GM21576 (cell line): ENCODE results near the gene CDH8.
"Not testable (repeated sequence)": the region's sequence is repeated elsewhere in the genome, so short reads cannot be mapped to it uniquely, and the experiment has no call there.

ENCODE experiments used
- ATAC-seq: cut with Tn5 transposase; IDR thresholded peaks from one replicate; pipeline ENCODE4 v1.9.1; 2021; ENCODE audit warnings: mild to moderate bottlenecking, moderate library complexity; ENCODE audit not compliant: unreplicated experiment

The CDH8 gene

DNA sequence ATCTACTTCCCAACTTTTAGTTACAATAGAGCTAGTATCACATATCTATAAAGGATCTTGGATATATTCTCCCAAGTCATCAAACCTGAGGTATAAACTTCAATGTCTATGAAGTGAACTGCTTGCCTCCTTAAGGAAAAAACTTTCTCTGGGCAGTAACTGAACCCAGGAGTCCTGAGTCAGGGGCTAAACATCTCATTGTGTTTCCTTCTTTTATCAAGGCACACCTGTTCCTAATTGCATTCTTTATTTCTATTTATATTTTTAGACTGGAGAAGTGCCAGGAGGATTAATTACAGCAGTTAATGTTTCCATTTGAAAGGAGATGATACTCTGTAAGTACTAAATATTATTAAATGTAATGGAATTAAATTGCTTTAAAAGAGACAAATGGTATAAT lies 98.6 kb downstream of the CDH8 start:
- ATAC-seq = no peak

DNA sequence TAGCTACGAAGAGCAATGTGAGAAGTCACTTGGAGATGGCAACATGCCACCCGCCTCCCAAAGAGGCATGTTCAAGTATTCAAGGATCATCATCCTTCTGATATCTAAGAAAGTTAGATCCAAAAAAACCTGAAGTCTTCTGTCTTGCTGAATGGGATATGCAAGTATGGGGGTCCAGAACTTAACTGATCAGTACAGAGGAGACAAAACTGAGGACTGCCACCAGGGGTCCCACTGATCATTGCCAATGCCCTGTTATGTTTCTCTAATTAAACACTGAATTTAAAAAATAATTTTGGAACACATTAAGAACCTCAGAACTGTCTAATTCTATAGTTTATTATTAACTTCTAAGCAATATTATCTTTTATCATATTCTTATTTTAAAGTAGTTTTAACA lies 99.7 kb downstream of the CDH8 start:
- no peak for ATAC-seq

DNA sequence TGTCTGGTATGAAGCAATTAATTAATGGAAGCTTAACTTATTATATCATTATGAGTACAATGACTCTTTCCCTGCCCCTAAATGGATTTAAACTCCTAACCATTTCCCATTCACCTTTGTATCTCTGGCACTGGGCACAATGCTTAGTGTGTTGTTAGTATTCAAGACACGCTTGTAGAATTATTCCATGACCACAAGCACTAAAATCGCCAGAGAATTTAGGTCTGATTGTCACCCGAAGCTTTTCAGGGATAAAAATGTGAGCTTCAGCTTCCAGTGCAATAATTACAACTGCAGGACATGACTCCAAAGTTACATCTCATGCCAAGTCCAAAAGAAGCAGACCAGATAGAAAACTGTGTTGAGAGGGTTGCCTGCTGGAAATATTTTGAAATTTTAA lies 101.6 kb downstream of the CDH8 start:
- no peak for ATAC-seq

DNA sequence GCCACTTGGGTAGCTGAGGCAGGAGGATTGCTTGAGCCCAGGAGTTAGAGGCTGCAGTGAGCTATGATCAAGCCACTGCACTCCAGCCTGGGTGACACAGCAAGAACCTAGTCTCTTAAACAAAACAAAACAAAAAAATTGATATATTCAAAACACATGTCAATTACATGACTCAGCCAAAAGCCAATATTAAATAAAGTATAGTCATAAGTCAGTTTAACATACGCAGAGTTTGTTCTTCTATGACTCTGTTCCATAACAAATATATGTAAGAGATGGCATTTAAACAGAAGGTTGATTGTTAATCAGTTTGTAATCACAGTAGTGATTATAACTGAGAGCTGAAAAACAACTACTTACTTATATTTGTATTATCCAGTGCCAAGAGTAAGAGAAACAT lies 106.5 kb downstream of the CDH8 start:
- no peak for ATAC-seq

DNA sequence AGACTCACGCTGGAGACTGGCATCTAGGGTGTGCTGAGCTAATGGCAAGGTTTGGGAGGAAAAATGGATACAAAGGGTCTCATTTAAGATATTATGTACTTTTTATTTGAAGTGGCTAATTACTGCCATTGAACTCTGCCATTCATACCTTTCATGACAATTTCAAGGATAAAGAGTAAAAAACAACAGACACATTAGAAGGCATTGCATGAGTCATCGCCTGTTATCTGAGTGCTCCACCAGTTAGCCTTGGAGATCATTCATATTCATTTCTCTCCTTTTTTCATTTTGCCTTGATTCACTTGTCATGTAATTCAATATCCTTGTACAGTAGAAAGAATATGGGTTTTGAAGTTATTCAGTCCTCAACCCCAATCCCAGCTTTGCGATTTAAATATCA lies 109.5 kb downstream of the CDH8 start:
- no peak for ATAC-seq

DNA sequence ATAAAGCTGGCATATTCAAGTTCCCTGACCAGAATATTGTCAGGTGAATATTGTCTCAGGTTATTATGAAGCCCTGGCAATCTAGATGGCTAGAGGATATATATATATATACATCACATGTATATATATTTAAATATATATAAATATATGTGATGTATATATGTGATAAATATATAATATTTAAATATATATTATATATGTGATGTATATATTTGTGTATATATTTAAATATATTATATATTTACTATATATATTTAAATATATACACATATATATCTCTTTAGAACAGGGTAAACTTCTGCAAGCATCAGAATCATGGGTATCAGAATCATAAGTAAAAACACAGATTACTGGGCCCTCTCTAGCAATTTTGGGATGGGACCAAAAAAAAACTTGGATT lies 112.6 kb downstream of the CDH8 start:
- ATAC-seq = no peak

DNA sequence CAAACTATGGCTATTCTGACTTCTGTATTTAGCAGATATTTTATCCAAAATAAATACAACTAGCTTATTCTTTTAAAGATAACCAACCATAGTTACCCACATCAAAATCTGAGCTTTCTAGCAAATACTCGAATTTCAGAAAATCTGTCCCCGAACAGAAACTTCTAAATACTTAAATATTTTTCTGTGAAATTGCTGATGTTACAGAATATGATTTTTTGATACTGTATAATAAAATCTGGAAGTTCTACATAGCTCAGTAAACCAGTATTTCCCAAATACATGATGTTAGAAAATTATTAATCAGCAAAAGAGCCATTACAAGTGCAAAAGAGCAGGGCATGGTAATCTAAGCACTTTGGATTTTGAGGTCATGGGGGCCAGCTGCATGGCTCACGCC lies 114.9 kb downstream of the CDH8 start:
- no peak for ATAC-seq

DNA sequence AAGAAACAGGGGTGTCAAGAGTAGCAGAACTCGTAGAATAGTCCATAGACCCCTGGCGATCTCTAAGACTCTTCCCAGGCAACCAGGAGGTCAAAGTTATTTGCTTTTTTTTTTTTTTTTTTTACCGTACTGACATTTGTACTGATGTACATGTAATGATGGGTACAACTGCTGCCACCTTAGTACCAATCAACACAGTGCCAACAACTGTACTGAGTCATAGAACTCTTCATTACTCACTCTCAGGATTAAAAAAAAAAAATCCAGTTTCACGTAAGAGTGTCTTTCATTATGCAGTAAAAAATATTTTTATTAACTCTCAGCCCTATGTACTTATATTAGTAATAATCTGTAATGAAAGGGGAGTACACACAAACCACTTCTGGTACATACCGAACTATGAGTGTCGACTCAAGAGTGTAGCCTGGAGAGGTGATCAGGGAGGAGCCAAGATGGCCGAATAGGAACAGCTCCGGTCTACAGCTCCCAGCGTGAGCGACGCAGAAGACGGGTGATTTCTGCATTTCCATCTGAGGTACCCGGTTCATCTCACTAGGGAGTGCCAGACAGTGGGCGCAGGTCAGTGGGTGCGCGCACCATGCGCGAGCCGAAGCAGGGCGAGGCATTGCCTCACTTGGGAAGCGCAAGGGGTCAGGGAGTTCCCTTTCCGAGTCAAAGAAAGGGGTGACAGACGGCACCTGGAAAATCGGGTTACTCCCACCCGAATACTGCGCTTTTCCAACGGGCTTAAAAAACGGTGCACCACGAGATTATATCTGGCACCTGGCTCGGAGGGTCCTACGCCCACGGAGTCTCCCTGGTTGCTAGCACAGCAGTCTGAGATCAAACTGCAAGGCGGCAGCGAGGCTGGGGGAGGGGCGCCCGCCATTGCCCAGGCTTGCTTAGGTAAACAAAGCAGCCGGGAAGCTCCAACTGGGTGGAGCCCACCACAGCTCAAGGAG lies 118.1 kb downstream of the CDH8 start:
- ATAC-seq = not testable (repeated sequence)

DNA sequence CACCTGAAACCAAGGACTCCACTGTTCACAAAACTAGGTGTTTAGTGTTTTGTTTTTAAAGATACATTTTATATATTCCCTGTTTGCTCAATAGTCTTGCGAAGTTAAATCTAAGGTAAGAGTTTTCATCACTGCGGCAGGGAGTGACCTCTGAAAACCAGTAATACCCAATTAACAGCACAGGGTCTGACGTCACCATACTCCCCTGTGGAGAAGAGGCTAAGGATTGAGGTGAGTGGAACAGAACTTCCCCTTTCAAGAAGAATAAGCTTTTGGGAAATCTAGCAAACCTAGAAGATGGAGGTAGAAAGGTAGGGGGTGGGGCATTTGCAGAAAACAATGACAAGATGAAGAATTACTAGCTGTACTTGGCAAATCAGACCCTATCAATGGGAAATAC lies 120.7 kb downstream of the CDH8 start:
- ATAC-seq = no peak

DNA sequence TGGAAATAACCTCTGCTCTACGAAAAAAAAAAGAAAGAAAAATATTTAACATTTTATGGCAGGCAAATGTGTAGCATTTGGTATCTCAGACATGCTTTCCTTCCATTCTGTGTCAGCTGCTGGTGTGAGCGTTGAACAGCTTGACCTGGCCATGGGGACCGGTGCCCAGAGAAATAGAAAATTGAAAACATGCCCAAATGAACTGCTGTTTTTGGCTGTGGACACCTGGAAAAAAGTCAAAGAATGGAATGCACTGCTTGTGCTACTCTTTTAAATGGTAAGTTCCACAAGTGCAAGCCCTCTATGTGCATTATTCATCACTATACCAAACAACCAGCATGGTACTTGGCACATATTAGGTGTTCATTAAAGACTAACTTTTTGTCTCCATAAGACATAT lies 127.2 kb downstream of the CDH8 start:
- ATAC-seq = no peak

DNA sequence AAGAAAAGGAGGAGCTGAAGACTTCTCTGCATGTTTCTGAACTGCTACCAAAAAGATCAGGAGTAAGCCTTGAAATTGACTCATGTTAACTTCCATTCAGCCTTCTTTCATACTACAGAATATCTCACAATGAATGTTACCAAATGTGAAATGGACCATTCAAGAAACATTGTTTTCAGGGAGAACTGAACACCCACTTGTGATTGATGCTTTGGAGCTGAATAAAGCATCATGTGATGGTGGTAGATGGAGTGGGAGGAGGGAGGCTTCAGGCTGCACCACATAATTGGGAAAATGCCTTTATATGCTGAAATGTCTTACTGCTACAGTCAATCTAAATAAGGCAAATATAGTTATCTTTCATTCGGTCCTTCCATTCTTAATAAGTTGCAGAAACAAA lies 127.8 kb downstream of the CDH8 start:
- ATAC-seq = no peak

DNA sequence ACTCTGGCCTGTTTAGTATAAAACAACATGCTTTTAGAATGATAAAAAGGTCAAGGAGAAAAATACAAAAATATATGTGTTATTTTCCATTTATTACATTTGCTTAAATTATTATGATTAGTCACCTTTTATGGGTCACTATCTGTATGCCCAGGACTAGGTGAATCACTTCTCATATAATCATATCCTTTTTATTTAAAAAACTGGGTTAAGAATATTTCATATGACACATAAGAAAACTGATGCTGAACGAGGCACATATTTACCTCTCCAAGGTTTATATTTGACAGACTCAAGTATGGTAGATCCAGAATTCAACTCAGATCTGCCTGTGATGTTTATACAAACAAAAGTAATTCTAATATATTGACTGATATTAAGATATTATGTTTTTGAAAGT lies 134.5 kb downstream of the CDH8 start:
- ATAC-seq = no peak

DNA sequence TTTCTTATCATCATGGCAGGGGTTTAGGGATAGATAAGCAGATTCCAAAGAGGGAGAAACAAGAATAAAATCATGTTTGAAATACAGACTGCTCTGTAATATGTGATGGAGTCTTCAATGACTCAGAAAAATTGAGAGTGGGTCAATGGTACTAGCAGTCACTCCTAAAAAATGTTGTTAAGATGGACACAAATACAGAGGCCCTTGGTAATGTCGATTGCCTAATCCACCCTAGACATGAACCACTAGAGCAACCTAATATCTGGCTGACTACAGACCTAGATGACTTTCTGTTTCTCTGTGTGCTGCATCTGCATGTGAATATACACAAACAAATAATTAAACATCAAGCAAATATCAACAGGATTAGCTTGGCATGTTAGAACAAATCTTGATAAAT lies 135.8 kb downstream of the CDH8 start:
- ATAC-seq = no peak

DNA sequence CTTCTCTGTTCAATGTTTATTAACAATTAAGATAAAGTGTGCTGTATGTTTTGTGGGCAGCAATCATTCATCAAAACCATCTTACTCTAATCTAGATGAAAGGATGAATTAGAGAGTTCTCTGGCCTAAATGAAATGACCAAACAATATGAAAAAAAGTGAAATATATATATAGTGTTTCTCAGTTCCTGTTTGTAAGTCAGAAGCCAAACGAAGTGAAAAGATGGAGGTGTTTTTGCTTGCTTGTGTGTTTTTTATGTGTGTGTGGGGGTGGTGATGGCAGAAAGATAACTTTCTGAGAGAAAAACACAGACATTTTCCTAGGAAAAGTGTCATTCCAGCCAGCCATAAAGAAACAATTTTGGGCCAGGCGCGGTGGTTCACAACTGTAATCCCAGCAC lies 138.6 kb downstream of the CDH8 start:
- no peak for ATAC-seq

DNA sequence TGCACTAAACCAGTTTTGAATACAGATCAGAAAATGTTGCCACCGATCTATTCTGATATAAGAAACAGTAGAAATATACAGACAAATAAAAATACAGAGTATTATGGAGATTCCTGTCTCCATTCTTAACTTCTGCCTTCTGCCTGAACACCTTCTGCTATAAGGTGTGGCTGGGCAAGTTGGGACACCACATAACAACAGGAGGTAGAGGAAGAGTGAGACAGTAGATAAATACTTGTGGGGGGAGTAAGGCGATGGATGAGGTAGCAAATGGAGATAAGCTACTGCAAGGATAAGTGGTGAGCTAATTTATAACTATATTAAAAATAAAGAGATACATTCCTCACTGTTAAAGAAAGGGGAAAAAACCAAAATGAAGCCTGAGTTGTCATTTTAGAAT lies 143.7 kb downstream of the CDH8 start:
- ATAC-seq = no peak

DNA sequence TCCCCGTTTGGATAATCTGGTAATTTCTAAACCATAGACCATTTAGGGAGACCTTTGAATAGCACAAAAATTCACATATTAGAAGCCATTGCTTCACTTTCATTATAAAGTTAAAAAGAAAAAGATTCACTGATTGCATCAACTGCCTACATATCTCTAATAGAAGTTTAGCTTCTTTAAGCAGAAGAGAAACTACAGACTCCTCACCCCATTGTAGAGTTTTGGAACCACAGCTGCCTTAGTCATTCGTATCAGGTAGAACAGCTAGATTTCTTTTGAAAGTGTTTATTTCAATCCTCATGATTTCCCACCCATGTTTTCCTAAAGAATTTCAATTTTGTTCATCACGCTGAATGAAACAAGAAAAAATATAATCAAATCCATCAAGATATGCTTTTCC lies 144.8 kb downstream of the CDH8 start:
- ATAC-seq = no peak

DNA sequence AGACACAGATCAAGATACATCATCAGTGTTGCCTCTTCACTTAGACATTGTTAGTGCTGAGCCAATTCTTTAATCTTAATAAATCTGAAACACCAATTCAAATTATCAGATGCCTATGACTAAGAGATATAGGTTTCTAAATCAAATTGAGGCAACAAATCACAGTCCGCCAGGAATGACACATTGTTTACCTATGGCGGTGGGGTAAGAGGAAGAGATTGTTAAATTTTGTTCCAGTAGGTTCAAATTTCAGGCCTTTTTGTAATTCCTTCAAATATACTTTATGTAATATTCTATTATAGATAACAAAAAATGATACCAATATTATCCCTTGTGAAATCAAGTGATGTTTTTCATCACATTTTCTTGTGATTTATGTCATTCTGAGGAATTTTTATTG lies 145.9 kb downstream of the CDH8 start:
- ATAC-seq = no peak

DNA sequence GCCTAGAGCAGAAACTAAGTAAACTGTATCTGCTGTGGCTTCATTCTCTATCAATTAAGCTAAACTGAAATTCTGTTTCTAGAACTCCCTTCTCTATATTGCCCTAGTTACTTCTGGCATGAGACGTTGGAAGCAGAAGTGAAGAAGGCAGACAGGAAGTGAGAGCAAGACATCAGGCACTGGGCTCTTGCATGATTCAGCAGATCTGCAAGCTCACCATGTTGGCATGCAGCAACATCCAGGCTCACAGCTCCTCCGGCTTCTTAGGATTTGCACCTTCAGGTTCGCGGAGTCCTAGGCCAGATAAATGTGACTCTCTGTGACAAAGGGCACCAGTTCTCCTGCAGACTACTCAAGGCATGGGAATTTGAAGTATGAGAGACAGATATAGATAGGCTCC lies 148.3 kb downstream of the CDH8 start:
- no peak for ATAC-seq

DNA sequence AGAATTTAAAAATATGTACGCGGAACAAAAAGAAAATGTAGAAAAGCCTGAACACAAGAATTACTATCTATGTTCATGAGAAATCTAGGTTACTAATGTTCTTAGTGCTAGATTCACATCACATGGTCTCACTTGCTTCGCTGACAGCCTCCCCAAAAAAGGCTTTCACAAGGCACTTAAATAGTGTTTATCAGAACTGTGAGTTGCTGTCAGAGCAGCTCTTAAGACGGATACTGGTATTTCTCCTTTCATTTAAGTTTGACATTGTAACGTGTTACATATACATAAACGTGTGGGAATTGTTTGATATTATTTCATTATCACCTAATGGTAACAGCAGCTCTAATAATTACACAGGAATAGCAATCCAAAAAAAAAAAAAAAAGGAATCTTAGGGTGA lies 150.9 kb downstream of the CDH8 start:
- no peak for ATAC-seq

DNA sequence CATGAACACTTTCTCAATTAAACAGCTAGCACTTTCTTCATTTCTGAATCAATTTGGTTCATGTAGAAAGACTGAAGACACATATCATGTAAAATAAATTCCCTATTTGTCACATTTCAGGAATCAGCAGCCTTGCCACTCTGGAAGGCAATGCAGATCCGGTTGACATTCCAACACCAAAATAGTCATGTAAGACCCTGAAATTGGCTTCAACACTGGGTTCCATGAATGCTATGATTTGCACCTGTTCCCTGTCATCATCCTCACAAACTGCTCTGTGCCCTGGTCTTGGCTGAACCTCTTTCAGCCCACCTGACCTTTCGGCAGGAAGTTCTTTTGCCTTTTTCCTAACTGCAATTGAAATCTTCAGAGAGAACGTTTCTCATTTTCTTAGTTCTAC lies 156.9 kb downstream of the CDH8 start:
- ATAC-seq = no peak

DNA sequence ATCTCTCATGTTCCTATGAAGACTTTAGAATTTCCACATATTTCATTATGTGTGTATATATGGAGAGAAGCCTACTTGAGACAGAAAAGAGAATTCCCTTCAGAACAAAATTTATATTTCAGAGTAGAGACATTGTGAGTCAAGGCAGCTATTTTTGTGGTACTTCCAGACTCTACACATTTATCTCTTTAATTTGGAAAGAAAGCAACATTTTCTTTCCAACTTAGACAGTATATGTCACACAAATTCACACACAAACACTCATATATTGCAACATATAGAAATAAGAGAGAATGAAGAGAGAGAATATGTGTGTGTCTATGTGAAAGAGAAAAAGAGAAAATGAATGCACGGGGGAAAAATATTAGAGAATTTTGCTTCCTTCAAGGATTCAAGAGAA lies 158.8 kb downstream of the CDH8 start:
- no peak for ATAC-seq

DNA sequence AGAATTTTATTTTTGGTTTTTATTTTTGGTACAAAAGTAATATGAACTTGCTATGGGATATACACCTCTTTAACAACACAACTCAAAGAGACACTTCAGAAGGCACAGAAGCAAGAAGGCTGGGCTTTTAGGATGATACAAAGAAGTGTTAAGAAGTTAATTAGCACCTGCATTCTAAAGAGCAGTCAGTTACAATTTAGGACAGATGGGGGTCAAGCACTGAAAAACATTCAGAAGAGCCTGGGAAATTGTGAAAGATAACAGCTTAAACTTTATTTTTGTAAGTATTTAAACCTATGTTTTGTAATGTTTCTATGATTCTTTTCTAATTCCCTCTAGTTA lies 163.5 kb downstream of the CDH8 start:
- ATAC-seq = no peak
